ENCODE measurements around the gene CTU1.

CTU1 gene

GRCh38 chr19:51108066-51108804 is at the start of gene CTU1:
TSS of gene CTU1 (minus strand) at chr19:51108409. CDS start at chr19:51104569, 3,840 bp downstream.
- H3K9ac ChIP-seq (ENCODE audit: low read length in 5 of 5), result peak within 1 kb of the TSS; percentile 84 to 92 (median 90)
- H3K27ac ChIP-seq (ENCODE audit: low read depth, low read length), result peak within 1 kb of the TSS; percentile 74
- H3K9me3 ChIP-seq (ENCODE audit: control insufficient read depth in 5 of 5, low read length in 5 of 5), result no peaks in the 10 kb centered on the region
- H3K36me3 ChIP-seq (ENCODE audit: control insufficient read depth in 5 of 5, insufficient read depth in 5 of 5, low read length in 5 of 5), result peaks cover 0 to 18% (median 6%) of the 10 kb centered on the region in 5 donors
- peak within 1 kb of the TSS; percentile 88 to 93 (median 90) for H3K4me3 ChIP-seq (ENCODE audit: low read depth in 1 of 5, low read length in 5 of 5)
- no peaks in the 10 kb centered on the region for H3K27me3 ChIP-seq (ENCODE audit: control insufficient read depth in 5 of 5, insufficient read depth in 4 of 5, low read length in 5 of 5)
- peaks cover 3 to 33% (median 26%) of the 10 kb centered on the region in 5 donors for H3K4me1 ChIP-seq (ENCODE audit: control insufficient read depth in 5 of 5, insufficient read depth in 5 of 5, low read length in 5 of 5)

DNA sequence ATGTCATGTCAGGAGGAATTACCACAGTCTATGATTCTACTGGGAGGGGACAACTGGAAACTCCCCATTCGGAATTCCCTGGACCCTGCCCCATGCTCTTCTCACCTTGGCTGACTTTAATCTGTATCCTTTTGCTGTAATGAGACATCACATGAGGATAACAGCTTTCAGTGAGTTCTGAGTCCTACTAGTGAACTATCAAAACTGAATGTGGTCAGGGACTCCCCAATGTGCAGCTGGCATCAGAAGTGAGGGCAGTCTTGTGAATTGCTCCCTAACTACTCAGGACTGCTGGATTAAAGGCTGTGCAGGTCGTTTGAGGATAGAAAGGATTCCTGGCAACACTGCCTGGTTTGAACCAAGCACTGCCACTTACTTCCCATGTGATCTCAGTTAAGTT is 49.1 kb upstream of the CTU1 start:
- peaks cover 0 to 16% (median 2%) of the 10 kb centered on the region in 5 donors for H3K27me3 ChIP-seq (ENCODE audit: control insufficient read depth in 5 of 5, insufficient read depth in 4 of 5, low read length in 5 of 5)
- no peak overlapping the region for H3K9ac ChIP-seq (ENCODE audit: low read length in 5 of 5)

GRCh38 chr19:51156710-51157109 is 48.5 kb upstream of the CTU1 start:
- H3K9ac ChIP-seq (ENCODE audit: low read length in 5 of 5), result no peak overlapping the region
- H3K36me3 ChIP-seq (ENCODE audit: control insufficient read depth in 5 of 5, insufficient read depth in 5 of 5, low read length in 5 of 5), result no peaks in the 10 kb centered on the region
- H3K27ac ChIP-seq (ENCODE audit: low read depth, low read length), result no peak overlapping the region
- no peak overlapping the region for H3K4me3 ChIP-seq (ENCODE audit: low read depth in 1 of 5, low read length in 5 of 5)
- H3K4me1 ChIP-seq (ENCODE audit: control insufficient read depth in 5 of 5, insufficient read depth in 5 of 5, low read length in 5 of 5), result no peaks in the 10 kb centered on the region
- H3K27me3 ChIP-seq (ENCODE audit: control insufficient read depth in 5 of 5, insufficient read depth in 4 of 5, low read length in 5 of 5), result peaks cover 0 to 16% (median 2%) of the 10 kb centered on the region in 5 donors
- H3K9me3 ChIP-seq (ENCODE audit: control insufficient read depth in 5 of 5, low read length in 5 of 5), result no peaks in the 10 kb centered on the region

More for the DNA sequence above, 49.1 kb upstream of the CTU1 start:
- Histone ChIP-seq H3K27ac (ENCODE audit: low read depth, low read length) (no peak overlapping the region), H3K4me3 (ENCODE audit: low read depth in 1 of 5, low read length in 5 of 5) (no peak overlapping the region), H3K4me1 (ENCODE audit: control insufficient read depth in 5 of 5, insufficient read depth in 5 of 5, low read length in 5 of 5) (no peaks in the 10 kb centered on the region), H3K36me3 (ENCODE audit: control insufficient read depth in 5 of 5, insufficient read depth in 5 of 5, low read length in 5 of 5) (no peaks in the 10 kb centered on the region), H3K9me3 (ENCODE audit: control insufficient read depth in 5 of 5, low read length in 5 of 5) (no peaks in the 10 kb centered on the region)

DNA sequence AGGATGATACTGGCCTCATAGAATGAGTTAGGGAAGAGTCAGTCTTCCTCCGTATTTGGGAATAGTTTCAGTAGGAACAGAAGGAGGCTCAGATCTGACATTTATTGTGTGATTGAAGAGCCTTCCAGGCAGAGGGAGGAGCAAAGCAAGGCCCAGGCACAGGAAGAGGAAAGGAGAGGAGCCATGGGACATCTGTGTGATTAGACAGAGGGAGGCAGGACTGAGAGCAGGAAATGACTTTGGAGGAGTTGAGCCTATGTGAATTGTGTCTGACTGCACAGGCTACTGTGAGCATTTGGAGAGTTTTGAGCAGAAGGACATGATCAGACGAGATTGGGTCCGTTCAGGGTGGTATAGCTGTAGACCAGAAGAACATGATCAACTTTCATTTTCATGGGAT is 42.4 kb upstream of the CTU1 start:
- Histone ChIP-seq H3K9ac (ENCODE audit: low read length in 5 of 5) (no peak overlapping the region), H3K4me1 (ENCODE audit: control insufficient read depth in 5 of 5, insufficient read depth in 5 of 5, low read length in 5 of 5) (peaks cover 0 to 16% (median 9%) of the 10 kb centered on the region in 5 donors), H3K27ac (ENCODE audit: low read depth, low read length) (no peak overlapping the region), H3K4me3 (ENCODE audit: low read depth in 1 of 5, low read length in 5 of 5) (no peak overlapping the region), H3K27me3 (ENCODE audit: control insufficient read depth in 5 of 5, insufficient read depth in 4 of 5, low read length in 5 of 5) (peaks cover 0 to 7% (median 2%) of the 10 kb centered on the region in 5 donors), H3K36me3 (ENCODE audit: control insufficient read depth in 5 of 5, insufficient read depth in 5 of 5, low read length in 5 of 5) (no peaks in the 10 kb centered on the region), H3K9me3 (ENCODE audit: control insufficient read depth in 5 of 5, low read length in 5 of 5) (no peaks in the 10 kb centered on the region)

- Histone ChIP-seq H3K4me1 (ENCODE audit: control insufficient read depth in 5 of 5, insufficient read depth in 5 of 5, low read length in 5 of 5) (peaks cover 0 to 29% (median 9%) of the 10 kb centered on the region in 5 donors), H3K27ac (ENCODE audit: low read depth, low read length) (no peak overlapping the region), H3K36me3 (ENCODE audit: control insufficient read depth in 5 of 5, insufficient read depth in 5 of 5, low read length in 5 of 5) (no peaks in the 10 kb centered on the region), H3K4me3 (ENCODE audit: low read depth in 1 of 5, low read length in 5 of 5) (no peak overlapping the region), H3K27me3 (ENCODE audit: control insufficient read depth in 5 of 5, insufficient read depth in 4 of 5, low read length in 5 of 5) (peaks cover 0 to 3% (median 0%) of the 10 kb centered on the region in 5 donors), H3K9me3 (ENCODE audit: control insufficient read depth in 5 of 5, low read length in 5 of 5) (no peaks in the 10 kb centered on the region), H3K9ac (ENCODE audit: low read length in 5 of 5) (no peak overlapping the region)
These were observed 40.4 kb upstream of the CTU1 start for GRCh38 chr19:51148580-51148979.

- Histone ChIP-seq H3K4me3 (ENCODE audit: low read depth in 1 of 5, low read length in 5 of 5) (no peak overlapping the region), H3K9ac (ENCODE audit: low read length in 5 of 5) (no peak overlapping the region), H3K27ac (ENCODE audit: low read depth, low read length) (no peak overlapping the region), H3K27me3 (ENCODE audit: control insufficient read depth in 5 of 5, insufficient read depth in 4 of 5, low read length in 5 of 5) (peaks cover 0 to 4% (median 0%) of the 10 kb centered on the region in 5 donors), H3K36me3 (ENCODE audit: control insufficient read depth in 5 of 5, insufficient read depth in 5 of 5, low read length in 5 of 5) (no peaks in the 10 kb centered on the region), H3K4me1 (ENCODE audit: control insufficient read depth in 5 of 5, insufficient read depth in 5 of 5, low read length in 5 of 5) (peaks cover 0 to 36% (median 9%) of the 10 kb centered on the region in 5 donors), H3K9me3 (ENCODE audit: control insufficient read depth in 5 of 5, low read length in 5 of 5) (no peaks in the 10 kb centered on the region)
These were observed 39.5 kb upstream of the CTU1 start for GRCh38 chr19:51147663-51148062.

- no peak overlapping the region for H3K27ac ChIP-seq (ENCODE audit: low read depth, low read length)
- no peaks in the 10 kb centered on the region for H3K36me3 ChIP-seq (ENCODE audit: control insufficient read depth in 5 of 5, insufficient read depth in 5 of 5, low read length in 5 of 5)
- H3K4me1 ChIP-seq (ENCODE audit: control insufficient read depth in 5 of 5, insufficient read depth in 5 of 5, low read length in 5 of 5), result peaks cover 2 to 42% (median 9%) of the 10 kb centered on the region in 5 donors
- H3K27me3 ChIP-seq (ENCODE audit: control insufficient read depth in 5 of 5, insufficient read depth in 4 of 5, low read length in 5 of 5), result peaks cover 0 to 9% (median 3%) of the 10 kb centered on the region in 5 donors
- no peak overlapping the region for H3K4me3 ChIP-seq (ENCODE audit: low read depth in 1 of 5, low read length in 5 of 5)
- H3K9ac ChIP-seq (ENCODE audit: low read length in 5 of 5), result no peak overlapping the region
- H3K9me3 ChIP-seq (ENCODE audit: control insufficient read depth in 5 of 5, low read length in 5 of 5), result no peaks in the 10 kb centered on the region
These were observed 38.5 kb upstream of the CTU1 start for GRCh38 chr19:51146751-51147150.

DNA sequence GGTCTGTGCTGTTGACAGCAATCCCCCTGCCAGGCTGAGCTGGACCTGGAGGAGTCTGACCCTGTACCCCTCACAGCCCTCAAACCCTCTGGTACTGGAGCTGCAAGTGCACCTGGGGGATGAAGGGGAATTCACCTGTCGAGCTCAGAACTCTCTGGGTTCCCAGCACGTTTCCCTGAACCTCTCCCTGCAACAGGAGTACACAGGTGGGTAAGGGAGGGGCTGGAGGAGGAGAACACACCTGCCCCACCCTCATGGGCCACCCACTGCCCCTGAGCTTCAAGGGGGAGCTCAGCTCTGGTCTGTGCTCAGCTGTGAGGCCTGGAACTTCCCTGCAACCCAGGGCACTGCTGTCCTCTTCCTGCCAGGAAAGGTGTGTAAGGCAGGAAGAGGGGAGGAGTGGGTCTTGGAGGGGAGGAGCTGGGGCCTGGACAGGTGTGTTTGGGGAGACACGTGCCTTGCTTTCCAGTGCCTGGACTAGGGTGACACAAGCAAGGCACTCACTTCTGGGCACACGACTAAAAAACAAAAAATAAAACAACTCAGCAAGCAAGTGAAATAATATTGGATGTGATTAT is 37.8 kb upstream of the CTU1 start:
- Histone ChIP-seq H3K27ac (ENCODE audit: low read depth, low read length) (no peak overlapping the region), H3K36me3 (ENCODE audit: control insufficient read depth in 5 of 5, insufficient read depth in 5 of 5, low read length in 5 of 5) (no peaks in the 10 kb centered on the region), H3K27me3 (ENCODE audit: control insufficient read depth in 5 of 5, insufficient read depth in 4 of 5, low read length in 5 of 5) (peaks cover 0 to 12% (median 9%) of the 10 kb centered on the region in 5 donors), H3K4me3 (ENCODE audit: low read depth in 1 of 5, low read length in 5 of 5) (no peak overlapping the region), H3K9ac (ENCODE audit: low read length in 5 of 5) (no peak overlapping the region), H3K4me1 (ENCODE audit: control insufficient read depth in 5 of 5, insufficient read depth in 5 of 5, low read length in 5 of 5) (peaks cover 2 to 49% (median 15%) of the 10 kb centered on the region in 5 donors), H3K9me3 (ENCODE audit: control insufficient read depth in 5 of 5, low read length in 5 of 5) (no peaks in the 10 kb centered on the region)

DNA sequence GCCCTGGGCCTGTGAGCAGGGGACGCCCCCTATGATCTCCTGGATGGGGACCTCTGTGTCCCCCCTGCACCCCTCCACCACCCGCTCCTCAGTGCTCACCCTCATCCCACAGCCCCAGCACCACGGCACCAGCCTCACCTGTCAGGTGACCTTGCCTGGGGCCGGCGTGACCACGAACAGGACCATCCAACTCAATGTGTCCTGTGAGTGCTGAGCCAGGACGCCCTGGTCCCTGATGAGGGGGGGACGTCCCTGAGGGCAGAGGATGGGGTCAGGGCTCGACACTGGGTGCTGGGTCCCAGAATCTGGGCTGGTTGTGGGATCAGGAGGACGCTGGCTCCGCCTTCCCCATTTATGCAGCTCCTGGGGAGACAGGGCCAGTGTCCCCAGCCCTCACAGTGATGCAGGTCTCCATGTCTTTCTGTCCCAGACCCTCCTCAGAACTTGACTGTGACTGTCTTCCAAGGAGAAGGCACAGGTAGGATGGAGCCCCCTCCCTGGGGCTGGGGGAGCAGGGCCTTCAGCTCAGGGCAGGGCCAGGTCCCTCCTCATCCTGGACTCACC is 36.4 kb upstream of the CTU1 start:
- Histone ChIP-seq H3K4me1 (ENCODE audit: control insufficient read depth in 5 of 5, insufficient read depth in 5 of 5, low read length in 5 of 5) (peaks cover 2 to 53% (median 21%) of the 10 kb centered on the region in 5 donors), H3K27ac (ENCODE audit: low read depth, low read length) (no peak overlapping the region)

GRCh38 chr19:51143486-51143885 is 35.3 kb upstream of the CTU1 start:
- peak overlapping the region in 1 of 5 donors; percentile 13 for H3K4me3 ChIP-seq (ENCODE audit: low read depth in 1 of 5, low read length in 5 of 5)
- no peak overlapping the region for H3K27ac ChIP-seq (ENCODE audit: low read depth, low read length)
- H3K9ac ChIP-seq (ENCODE audit: low read length in 5 of 5), result peak overlapping the region in 1 of 5 donors; percentile 13
- no peaks in the 10 kb centered on the region for H3K9me3 ChIP-seq (ENCODE audit: control insufficient read depth in 5 of 5, low read length in 5 of 5)
- H3K27me3 ChIP-seq (ENCODE audit: control insufficient read depth in 5 of 5, insufficient read depth in 4 of 5, low read length in 5 of 5), result peaks cover 0 to 17% (median 11%) of the 10 kb centered on the region in 5 donors
- no peaks in the 10 kb centered on the region for H3K36me3 ChIP-seq (ENCODE audit: control insufficient read depth in 5 of 5, insufficient read depth in 5 of 5, low read length in 5 of 5)
- peaks cover 2 to 57% (median 24%) of the 10 kb centered on the region in 5 donors for H3K4me1 ChIP-seq (ENCODE audit: control insufficient read depth in 5 of 5, insufficient read depth in 5 of 5, low read length in 5 of 5)

More for the DNA sequence above, 36.4 kb upstream of the CTU1 start:
- Histone ChIP-seq H3K9ac (ENCODE audit: low read length in 5 of 5) (no peak overlapping the region), H3K36me3 (ENCODE audit: control insufficient read depth in 5 of 5, insufficient read depth in 5 of 5, low read length in 5 of 5) (no peaks in the 10 kb centered on the region), H3K4me3 (ENCODE audit: low read depth in 1 of 5, low read length in 5 of 5) (no peak overlapping the region), H3K27me3 (ENCODE audit: control insufficient read depth in 5 of 5, insufficient read depth in 4 of 5, low read length in 5 of 5) (peaks cover 0 to 15% (median 11%) of the 10 kb centered on the region in 5 donors), H3K9me3 (ENCODE audit: control insufficient read depth in 5 of 5, low read length in 5 of 5) (no peaks in the 10 kb centered on the region)
